ENCODE results near the gene SLC6A6. TPM values are rescaled to one million over a fixed set of nuclear protein-coding genes. Genes with fewer than 3 reads are reported as not detected.

Gene SLC6A6
- 32.9 and 37.2 TPM in 2 replicates for total RNA-seq (ENCODE audit: low replicate concordance)

GRCh38 chr3:14402304-14402811, at the start of gene SLC6A6:
TSS of gene SLC6A6 (plus strand) at chr3:14402606. CDS start at chr3:14443635, 41,029 bp downstream.
- Histone ChIP-seq H3K4me3 (peak within 1 kb of the TSS; percentile 90), H3F3A (ENCODE audit: low read depth) (peaks cover 16% of the 10 kb centered on the region), H3K27me3 (peaks cover 16% of the 10 kb centered on the region), H3K27ac (peak within 1 kb of the TSS; percentile 89), H2AFZ (replicated peaks) (peak within 1 kb of the TSS; percentile 93), H4K20me1 (ENCODE audit: low read depth) (peaks cover 36% of the 10 kb centered on the region), H3K4me2 (peak within 1 kb of the TSS; percentile 93), H3K4me1 (peaks cover 15% of the 10 kb centered on the region), H3K79me2 (ENCODE audit: low read depth) (peaks cover 44% of the 10 kb centered on the region), H3K36me3 (no peaks in the 10 kb centered on the region), H3K9ac (peak within 1 kb of the TSS; percentile 71), H3K9me3 (ENCODE audit: low read depth) (no peaks in the 10 kb centered on the region)
- Mint-ChIP-seq H3K36me3 (no peaks in the 10 kb centered on the region), H3K4me3 (peak within 1 kb of the TSS; percentile 96), H3K27ac (peak within 1 kb of the TSS; percentile 93), H3K4me1 (peaks cover 39% of the 10 kb centered on the region), H3K9me3 (no peaks in the 10 kb centered on the region), H3K27me3 (ENCODE audit: insufficient read depth, low read depth) (peaks cover 27% of the 10 kb centered on the region)
- peak; percentile 50 for TF ChIP-seq CTCF (IDR thresholded peaks at IDR 0.05)
- TF ChIP-seq EZH2 (IDR thresholded peaks at IDR 0.05) = no peak
- DNase-seq (ENCODE audit: low spot score) = peak; percentile 97

GRCh38 chr3:14353502-14353901, 48.9 kb upstream of the SLC6A6 start:
- Histone ChIP-seq H3K9me3 (ENCODE audit: low read depth) (no peaks in the 10 kb centered on the region), H3K27ac (no peak overlapping the region), H3K27me3 (peaks cover 3% of the 10 kb centered on the region), H3K79me2 (ENCODE audit: low read depth) (no peaks in the 10 kb centered on the region), H3K4me2 (peak overlapping the region; percentile 51), H4K20me1 (ENCODE audit: low read depth) (no peaks in the 10 kb centered on the region), H3K36me3 (no peaks in the 10 kb centered on the region), H2AFZ (replicated peaks) (no peak overlapping the region), H3F3A (ENCODE audit: low read depth) (peaks cover 7% of the 10 kb centered on the region), H3K4me3 (no peak overlapping the region), H3K9ac (no peak overlapping the region), H3K4me1 (peaks cover 13% of the 10 kb centered on the region)
- Mint-ChIP-seq H3K4me3 (no peak overlapping the region), H3K27me3 (ENCODE audit: insufficient read depth, low read depth) (peaks cover 2% of the 10 kb centered on the region), H3K4me1 (peaks cover 24% of the 10 kb centered on the region), H3K9me3 (no peaks in the 10 kb centered on the region), H3K27ac (peak overlapping the region; percentile 87), H3K36me3 (no peaks in the 10 kb centered on the region)
- TF ChIP-seq EZH2phosphoT487 (IDR thresholded peaks at IDR 0.05) (no peak), CTCF (IDR thresholded peaks at IDR 0.05) (no peak), EZH2 (IDR thresholded peaks at IDR 0.05) (no peak)
- peak; percentile 33 for DNase-seq (ENCODE audit: low spot score)

- TF ChIP-seq CTCF (IDR thresholded peaks at IDR 0.05) = no peak
- no peak for TF ChIP-seq EZH2 (IDR thresholded peaks at IDR 0.05)
- TF ChIP-seq EZH2phosphoT487 (IDR thresholded peaks at IDR 0.05) = no peak
- H3K4me3 Mint-ChIP-seq = no peak overlapping the region
- no peaks in the 10 kb centered on the region for H3K9me3 ChIP-seq (ENCODE audit: low read depth)
- peaks cover 13% of the 10 kb centered on the region for H3K4me1 ChIP-seq
- H3K27me3 ChIP-seq = no peaks in the 10 kb centered on the region
- peaks cover 34% of the 10 kb centered on the region for H3K4me1 Mint-ChIP-seq
- no peak overlapping the region for H3K4me2 ChIP-seq
- no peak overlapping the region for H3K4me3 ChIP-seq
- H2AFZ ChIP-seq (replicated peaks) = no peak overlapping the region
- H3K9me3 Mint-ChIP-seq = peaks cover 2% of the 10 kb centered on the region
- H3K36me3 ChIP-seq = no peaks in the 10 kb centered on the region
- H3F3A ChIP-seq (ENCODE audit: low read depth) = peaks cover 11% of the 10 kb centered on the region
- no peaks in the 10 kb centered on the region for H3K79me2 ChIP-seq (ENCODE audit: low read depth)
- H3K36me3 Mint-ChIP-seq = no peaks in the 10 kb centered on the region
- no peak overlapping the region for H3K27ac Mint-ChIP-seq
- peaks cover 9% of the 10 kb centered on the region for H3K27me3 Mint-ChIP-seq (ENCODE audit: insufficient read depth, low read depth)
- DNase-seq (ENCODE audit: low spot score) = no peak
- no peaks in the 10 kb centered on the region for H4K20me1 ChIP-seq (ENCODE audit: low read depth)
- no peak overlapping the region for H3K9ac ChIP-seq
- no peak overlapping the region for H3K27ac ChIP-seq
Measured at GRCh38 chr3:14357463-14357862, 44.9 kb upstream of the SLC6A6 start.

All from neural progenitor cell (in vitro differentiated cells).